SK-N-SH (cell line): ENCODE measurements around the gene PSMC3IP. TPM values are rescaled to one million over a fixed set of nuclear protein-coding genes. Genes with fewer than 3 reads are reported as not detected.
A peak's percentile ranks its signal among the peaks of the same experiment; 100 is the strongest.
"Not testable (repeated sequence)": the region's sequence is repeated elsewhere in the genome, so short reads cannot be mapped to it uniquely, and the experiment has no call there.

Experiments
- CTCF ChIA-PET: fragments of 300-600, 350-600 bp; formaldehyde crosslinking; extraction: SDS; loops from one replicate; lab custom pipeline; 2021; lab: Yijun Ruan, JAX
- POLR2A ChIA-PET: fragments of 350-600 bp; sonication (Branson Sonifier 250); formaldehyde crosslinking; extraction: SDS; loops from one replicate; lab custom pipeline; 2020; ENCODE audit warnings: antibody characterized with exemption, inconsistent platforms; lab: Yijun Ruan, JAX
- DNase-seq: peaks from one replicate; pipeline ENCODE4 v3.0.0; 2012
- H2AFZ ChIP-seq: fragments of 200-600 bp; sonication (generic); 2 replicates; pipeline ENCODE4 v1.8.1; 2016; ENCODE audit warnings: antibody characterized with exemption, mild to moderate bottlenecking, low read depth
- H3F3A ChIP-seq: fragments of 200-600 bp; sonication (generic); replicated peaks from 2 replicates; pipeline ENCODE3; 2016; ENCODE audit warnings: antibody characterized with exemption, mild to moderate bottlenecking; ENCODE audit not compliant: insufficient read depth
- H3K27ac ChIP-seq, 2 experiments: fragments of 200-500 bp in 1 of 2; fragments of 200-600 bp in 1 of 2; sonication (Bioruptor generic) in 1 of 2; sonication (generic), shearing (Covaris generic) in 1 of 2; 2 replicates each; pipeline versions ENCODE4 v1.5.1 to v1.6.1; 2014 to 2016; ENCODE audit warnings: low read depth in 2 of 2, inconsistent platforms in 1 of 2, low read length in 1 of 2, mild to moderate bottlenecking in 1 of 2, mixed read lengths in 1 of 2
- H3K27me3 ChIP-seq: fragments of 200-600 bp; sonication (generic), shearing (Covaris generic); 2 replicates; pipeline ENCODE4 v1.6.1; 2016; ENCODE audit warnings: mixed run types; ENCODE audit not compliant: insufficient read depth
- H3K36me3 ChIP-seq, 2 experiments: fragments of 200-500 bp in 1 of 2; fragments of 200-600 bp in 1 of 2; sonication (Bioruptor generic) in 1 of 2; sonication (generic) in 1 of 2; replicated peaks in 1 of 2; 2 replicates each; pipeline versions ENCODE3 to v1.5.1; 2014 to 2016; ENCODE audit warnings: low read length in 1 of 2, mild to moderate bottlenecking in 1 of 2; ENCODE audit not compliant: insufficient read depth in 2 of 2, control insufficient read depth in 1 of 2
- H3K4me1 ChIP-seq, 2 experiments: fragments of 200-500 bp in 1 of 2; fragments of 200-600 bp in 1 of 2; sonication (Bioruptor generic) in 1 of 2; sonication (generic), shearing (Covaris generic) in 1 of 2; 2 replicates each; pipeline versions ENCODE4 v1.5.1 to v1.6.1; 2014 to 2016; ENCODE audit warnings: low read depth in 1 of 2, low read length in 1 of 2, mixed run types in 1 of 2; ENCODE audit not compliant: insufficient read depth in 2 of 2, control insufficient read depth in 1 of 2
- H3K4me2 ChIP-seq: fragments of 200-600 bp; sonication (generic), shearing (Covaris generic); 2 replicates; pipeline ENCODE4 v1.6.1; 2017; ENCODE audit warnings: mixed run types
- H3K4me3 ChIP-seq, 2 experiments: fragments of 200-500 bp in 1 of 2; fragments of 200-600 bp in 1 of 2; sonication (Bioruptor generic) in 1 of 2; sonication (generic), shearing (Covaris generic) in 1 of 2; 2 replicates each; pipeline versions ENCODE4 v1.5.1 to v1.8.1; 2014 to 2016; ENCODE audit warnings: low read depth in 2 of 2, inconsistent platforms in 1 of 2, low read length in 1 of 2, mild to moderate bottlenecking in 1 of 2, mixed read lengths in 1 of 2, moderate library complexity in 1 of 2
- H3K79me2 ChIP-seq: fragments of 200-600 bp; sonication (generic); 2 replicates; pipeline ENCODE4 v1.8.1; 2017; ENCODE audit warnings: mild to moderate bottlenecking; ENCODE audit not compliant: insufficient read depth
- H3K9ac ChIP-seq: fragments of 200-600 bp; sonication (generic); 2 replicates; pipeline ENCODE4 v1.6.1; 2017; ENCODE audit warnings: mixed run types
- H3K9me2 ChIP-seq: fragments of 200-600 bp; sonication (generic); 2 replicates; pipeline ENCODE4 v1.6.1; 2017; ENCODE audit warnings: mixed run types
- H3K9me3 ChIP-seq: fragments of 200-600 bp; sonication (generic); 2 replicates; pipeline ENCODE4 v1.6.1; 2017; ENCODE audit warnings: mixed run types, mild to moderate bottlenecking, moderate library complexity
- H4K20me1 ChIP-seq: fragments of 200-600 bp; sonication (generic); 2 replicates; pipeline ENCODE4 v1.6.1; 2017; ENCODE audit warnings: mild to moderate bottlenecking, mixed run types; ENCODE audit not compliant: insufficient read depth
- CHD2 ChIP-seq: fragments of 150-350 bp; IDR thresholded peaks from 2 replicates; pipeline ENCODE4 v1.6.1; 2018; ENCODE audit warnings: low read length; ENCODE audit not compliant: partially characterized antibody
- EP300 ChIP-seq, 2 experiments: IDR thresholded peaks; 2 replicates each; pipeline versions ENCODE4 v1.4.0 to v1.6.1; 2012; ENCODE audit warnings: borderline replicate concordance in 1 of 2, low read depth in 1 of 2, low read length in 1 of 2
- FOXM1 ChIP-seq: IDR thresholded peaks from 2 replicates; pipeline ENCODE4 v1.4.0; 2012; ENCODE audit warnings: low read depth, mild to moderate bottlenecking
- GABPA ChIP-seq: IDR thresholded peaks from 2 replicates; pipeline ENCODE4 v1.4.0; 2012; ENCODE audit warnings: low read depth, mild to moderate bottlenecking
- GATA2 ChIP-seq: sonication (generic); formaldehyde crosslinking; IDR thresholded peaks from 2 replicates; pipeline ENCODE4 v1.5.0; 2020; ENCODE audit warnings: mild to moderate bottlenecking, missing genetic modification reagents
- JUND ChIP-seq: IDR thresholded peaks from 2 replicates; pipeline ENCODE4 v1.4.0; 2012
- POLR2AphosphoS5 ChIP-seq: IDR thresholded peaks from 2 replicates; pipeline ENCODE4 v1.6.1; 2012; ENCODE audit warnings: low read depth, low read length
- RCOR1 ChIP-seq: fragments of 150-350 bp; IDR thresholded peaks from 2 replicates; pipeline ENCODE4 v1.6.1; 2017; ENCODE audit warnings: antibody characterized with exemption, low read length
- RXRA ChIP-seq: IDR thresholded peaks from 2 replicates; pipeline ENCODE4 v1.4.0; 2012; ENCODE audit warnings: low read depth, mild to moderate bottlenecking, borderline replicate concordance
- SIN3A ChIP-seq: IDR thresholded peaks from 2 replicates; pipeline ENCODE4 v1.6.1; 2012; ENCODE audit warnings: low read depth, mild to moderate bottlenecking, low read length, moderate library complexity, borderline replicate concordance
- SMC3 ChIP-seq: IDR thresholded peaks from 2 replicates; pipeline ENCODE4 v1.6.1; 2012; ENCODE audit warnings: low read depth, low read length, improper control_type of control experiment
- TCF12 ChIP-seq: IDR thresholded peaks from 2 replicates; pipeline ENCODE4 v1.4.0; 2012
- TEAD4 ChIP-seq: IDR thresholded peaks from 2 replicates; pipeline ENCODE4 v1.4.0; 2012; ENCODE audit warnings: mild to moderate bottlenecking, borderline replicate concordance; ENCODE audit not compliant: insufficient read depth
- YY1 ChIP-seq: IDR thresholded peaks from 2 replicates; pipeline ENCODE4 v1.4.0; 2012; ENCODE audit warnings: low read depth, mild to moderate bottlenecking
- WGBS: methylation state at CpG from one replicate; pipeline ENCODE4 v1.1.6; 2017; ENCODE audit warnings: low lambda C conversion rate; 5-methylcytosine and 5-hydroxymethylcytosine counted together
- polyA plus RNA-seq, 3 experiments: library from polyadenylated mRNA; depleted of rRNA; stranded (reverse); fragments of >200 nt; gene quantifications; 2 replicates each; pipeline ENCODE4 v1.2.3, GENCODE V29; 2012
- TF ChIP-seq, protein P1 (sequence below): fragments of 150-350 bp; IDR thresholded peaks from 2 replicates; pipeline ENCODE4 v1.6.1; 2016; ENCODE audit warnings: mild to moderate bottlenecking, low read depth, low read length
- TF ChIP-seq, protein P2 (sequence below): fragments of 200-600 bp; sonication (generic); IDR thresholded peaks from 2 replicates; pipeline ENCODE4 v1.6.1; 2017; ENCODE audit warnings: antibody characterized with exemption, mild to moderate bottlenecking, moderate library complexity
- TF ChIP-seq, protein P3 (sequence below): IDR thresholded peaks from 2 replicates; pipeline ENCODE4 v1.4.0; 2012; ENCODE audit warnings: low read depth, borderline replicate concordance

The PSMC3IP gene
- polyA plus RNA-seq, 1 of the 3 experiments (the other 2 are of a cell fraction): 17.3 TPM

DNA sequence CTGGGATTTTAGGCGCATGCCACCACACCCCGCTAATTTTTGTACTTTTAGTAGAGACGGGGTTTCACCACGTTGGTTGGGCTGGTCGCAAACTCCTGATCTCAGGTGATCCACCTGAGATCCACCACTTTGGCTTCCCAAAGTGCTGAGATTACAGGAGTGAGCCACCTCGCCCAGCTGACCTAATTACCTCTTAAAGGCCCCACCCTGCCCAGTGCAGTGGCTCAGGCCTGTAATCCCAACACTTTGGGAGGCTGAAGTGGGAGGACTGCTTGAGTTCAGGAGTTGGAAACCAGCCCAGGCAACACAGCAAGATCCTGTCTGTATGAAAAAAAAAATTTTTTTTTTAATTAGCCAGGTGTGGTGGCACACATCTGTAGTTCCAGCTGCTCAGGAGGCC is 18.5 kb downstream of the PSMC3IP start:
- peaks cover 55% of the 10 kb centered on the region for H3K79me2 ChIP-seq
- CTCF ChIA-PET: interaction anchor here (0.8 to 1.8 kb wide), 2 partner anchors 18 to 120 kb away, joined by 3 to 5 read pairs; partner anchors contain the start of gene PSMC3IP
- POLR2A ChIA-PET: no interaction called here

DNA sequence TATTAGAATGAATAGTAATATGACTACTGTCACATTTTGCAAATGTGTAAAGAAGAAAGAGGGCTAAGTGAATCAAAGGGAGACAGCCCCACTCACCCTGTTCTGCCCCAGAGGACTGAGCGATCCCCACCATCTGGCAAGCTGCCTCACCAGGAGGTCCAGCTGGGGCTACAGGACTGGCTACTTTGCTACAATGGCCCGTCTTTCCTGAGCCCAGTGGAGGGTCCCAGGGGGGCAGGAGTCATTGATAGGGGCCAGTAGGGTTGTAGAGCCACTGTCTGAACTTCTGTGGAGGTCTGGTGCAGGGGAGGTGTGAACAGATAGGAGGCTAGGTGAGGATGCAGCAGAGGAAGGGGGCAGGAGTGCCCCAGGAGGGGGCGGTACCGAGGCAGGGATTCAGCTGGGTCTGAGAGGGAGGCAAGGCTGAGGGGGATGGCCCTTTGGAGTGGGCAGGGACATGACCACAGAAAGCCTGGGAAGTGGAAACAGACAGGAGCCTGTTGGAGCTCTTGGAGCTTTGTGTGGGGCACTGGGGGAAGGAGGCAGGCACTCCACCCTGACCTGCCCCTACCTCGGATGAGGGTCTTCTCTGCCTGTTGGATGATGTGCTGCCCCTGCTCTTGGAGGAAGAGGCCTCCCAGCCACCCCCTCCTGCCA is 21.4 kb downstream of the PSMC3IP start:
- H3K27ac ChIP-seq, H3K36me3 ChIP-seq, H3K9me2 ChIP-seq, H3K4me3 ChIP-seq, H3K27me3 ChIP-seq, H3K9me3 ChIP-seq, H4K20me1 ChIP-seq, POLR2A ChIA-PET, DNase-seq, H2AFZ ChIP-seq: not testable (repeated sequence)
- 68% methylated on average over 4 of the region's 5 CpGs for WGBS
- Histone ChIP-seq H3K79me2 (peaks cover 49% of the 10 kb centered on the region), H3K4me2 (peak overlapping the region; percentile 97; the same call in 1 of the 2 replicates), H3K4me1 (peaks cover 2 to 20% of the 10 kb centered on the region in 2 experiments; a peak in 1 of 4 replicates), H3F3A (peaks cover 21% of the 10 kb centered on the region), H3K9ac (peak overlapping the region; percentile 87; the same call in 1 of the 2 replicates)
- CTCF ChIA-PET: interaction anchor here (1.1 kb wide), 1 partner anchor 30 kb away, joined by 3 read pairs; no protein-coding TSS in a partner anchor

More for the DNA sequence above, 18.5 kb downstream of the PSMC3IP start:
- H3K4me1 ChIP-seq: peaks cover 0 to 26% of the 10 kb centered on the region in 2 experiments; a peak in 2 of 4 replicates
- no peak overlapping the region for H2AFZ ChIP-seq
- DNase-seq: no peak
- no peaks in the 10 kb centered on the region for H3K9me2 ChIP-seq
- no peak overlapping the region for H3K9ac ChIP-seq
- no peak overlapping the region for H3K4me2 ChIP-seq
- H4K20me1 ChIP-seq: no peaks in the 10 kb centered on the region
- peaks cover 0 to 7% of the 10 kb centered on the region in 2 experiments for H3K36me3 ChIP-seq
- H3K27me3 ChIP-seq: no peaks in the 10 kb centered on the region
- no peaks in the 10 kb centered on the region for H3K9me3 ChIP-seq
- TF ChIP-seq POLR2AphosphoS5: no peak
- TF ChIP-seq, all 33 proteins: peak for 0
- WGBS: 94% methylated on average over 6 of the region's 6 CpGs
- Histone ChIP-seq H3K27ac (no peak overlapping the region), H3K4me3 (no peak overlapping the region), H3F3A (peaks cover 20% of the 10 kb centered on the region)

DNA sequence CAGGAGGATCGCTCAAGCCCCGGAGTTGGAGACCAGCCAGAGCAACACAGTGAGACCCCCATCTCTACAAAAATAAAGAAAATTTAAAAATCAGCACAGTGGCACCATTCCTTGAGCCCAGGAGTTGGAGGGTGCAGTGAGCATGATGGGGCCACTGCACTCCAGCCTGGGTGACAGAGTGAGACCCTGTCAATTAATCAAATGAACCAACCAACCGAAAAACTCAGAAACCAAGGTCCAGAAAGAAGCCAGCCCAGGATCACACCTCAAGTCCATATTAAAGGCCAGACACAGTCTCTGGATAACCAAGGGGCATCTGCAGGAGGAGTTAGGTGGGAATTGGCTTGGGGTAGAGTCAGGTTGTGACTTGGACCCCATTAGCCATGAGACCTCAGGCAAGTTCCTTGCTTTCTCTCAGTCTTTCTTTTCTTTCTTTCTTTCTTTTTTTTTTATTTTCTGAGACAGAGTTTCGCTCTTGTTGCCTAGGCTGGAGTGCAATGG is 22.4 kb downstream of the PSMC3IP start:
- Histone ChIP-seq H3K4me3 (peak overlapping the region; percentile 79 to 89), H3K9ac (peak overlapping the region; percentile 87), H3K79me2 (peaks cover 47% of the 10 kb centered on the region), H3K27ac (peak overlapping the region; percentile 69 to 74; a peak in 3 of 4 replicates), H3K4me1 (peaks cover 2 to 20% of the 10 kb centered on the region in 2 experiments; a peak in 1 of 4 replicates), H3F3A (peaks cover 14% of the 10 kb centered on the region), H3K27me3 (no peaks in the 10 kb centered on the region), H3K9me3 (no peaks in the 10 kb centered on the region), H3K4me2 (peak overlapping the region; percentile 97), H2AFZ (peak overlapping the region; percentile 72), H4K20me1 (no peaks in the 10 kb centered on the region), H3K36me3 (peaks cover 0 to 3% of the 10 kb centered on the region in 2 experiments)
- no peak for DNase-seq
- POLR2A ChIA-PET: interaction anchor here (0.8 to 2.3 kb wide), 3 partner anchors 18 to 443 kb away, joined by 4 to 17 read pairs (median 4); partner anchors contain the start of genes NAGLU and PSMC3IP
- CTCF ChIA-PET: interaction anchor here (0.7 to 2.5 kb wide), 7 partner anchors 12 to 243 kb away, joined by 3 to 8 read pairs (median 4); partner anchors contain the start of gene PSMC3IP
- WGBS: 25% methylated on average over 4 of the region's 4 CpGs
- TF ChIP-seq, protein P1, sequence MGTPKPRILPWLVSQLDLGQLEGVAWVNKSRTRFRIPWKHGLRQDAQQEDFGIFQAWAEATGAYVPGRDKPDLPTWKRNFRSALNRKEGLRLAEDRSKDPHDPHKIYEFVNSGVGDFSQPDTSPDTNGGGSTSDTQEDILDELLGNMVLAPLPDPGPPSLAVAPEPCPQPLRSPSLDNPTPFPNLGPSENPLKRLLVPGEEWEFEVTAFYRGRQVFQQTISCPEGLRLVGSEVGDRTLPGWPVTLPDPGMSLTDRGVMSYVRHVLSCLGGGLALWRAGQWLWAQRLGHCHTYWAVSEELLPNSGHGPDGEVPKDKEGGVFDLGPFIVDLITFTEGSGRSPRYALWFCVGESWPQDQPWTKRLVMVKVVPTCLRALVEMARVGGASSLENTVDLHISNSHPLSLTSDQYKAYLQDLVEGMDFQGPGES: no peak
- TF ChIP-seq JUND (no peak), GABPA (no peak), EP300 (IDR thresholded peaks at IDR 0.05; ENCODE audit: borderline replicate concordance in 1 of 2, low read depth in 1 of 2, low read length in 1 of 2) (no peak), POLR2AphosphoS5 (no peak), RXRA (no peak), SIN3A (no peak), TEAD4 (no peak), GATA2 (CRISPR knock-in tag) (no peak), RCOR1 (no peak), TCF12 (no peak), YY1 (no peak), FOXM1 (no peak), CHD2 (no peak), SMC3 (no peak)
- TF ChIP-seq, protein P2, sequence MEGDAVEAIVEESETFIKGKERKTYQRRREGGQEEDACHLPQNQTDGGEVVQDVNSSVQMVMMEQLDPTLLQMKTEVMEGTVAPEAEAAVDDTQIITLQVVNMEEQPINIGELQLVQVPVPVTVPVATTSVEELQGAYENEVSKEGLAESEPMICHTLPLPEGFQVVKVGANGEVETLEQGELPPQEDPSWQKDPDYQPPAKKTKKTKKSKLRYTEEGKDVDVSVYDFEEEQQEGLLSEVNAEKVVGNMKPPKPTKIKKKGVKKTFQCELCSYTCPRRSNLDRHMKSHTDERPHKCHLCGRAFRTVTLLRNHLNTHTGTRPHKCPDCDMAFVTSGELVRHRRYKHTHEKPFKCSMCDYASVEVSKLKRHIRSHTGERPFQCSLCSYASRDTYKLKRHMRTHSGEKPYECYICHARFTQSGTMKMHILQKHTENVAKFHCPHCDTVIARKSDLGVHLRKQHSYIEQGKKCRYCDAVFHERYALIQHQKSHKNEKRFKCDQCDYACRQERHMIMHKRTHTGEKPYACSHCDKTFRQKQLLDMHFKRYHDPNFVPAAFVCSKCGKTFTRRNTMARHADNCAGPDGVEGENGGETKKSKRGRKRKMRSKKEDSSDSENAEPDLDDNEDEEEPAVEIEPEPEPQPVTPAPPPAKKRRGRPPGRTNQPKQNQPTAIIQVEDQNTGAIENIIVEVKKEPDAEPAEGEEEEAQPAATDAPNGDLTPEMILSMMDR: no peak
- TF ChIP-seq, protein P3, sequence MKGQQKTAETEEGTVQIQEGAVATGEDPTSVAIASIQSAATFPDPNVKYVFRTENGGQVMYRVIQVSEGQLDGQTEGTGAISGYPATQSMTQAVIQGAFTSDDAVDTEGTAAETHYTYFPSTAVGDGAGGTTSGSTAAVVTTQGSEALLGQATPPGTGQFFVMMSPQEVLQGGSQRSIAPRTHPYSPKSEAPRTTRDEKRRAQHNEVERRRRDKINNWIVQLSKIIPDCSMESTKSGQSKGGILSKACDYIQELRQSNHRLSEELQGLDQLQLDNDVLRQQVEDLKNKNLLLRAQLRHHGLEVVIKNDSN: no peak
- TF ChIP-seq, all 33 proteins: peak for 0
- H3K9me2 ChIP-seq: no peaks in the 10 kb centered on the region
